Nucleus accumbens (tissue), 56 donors: Measurements from ENCODE around the gene FAHD2B.
"Not testable (repeated sequence)": the region's sequence is repeated elsewhere in the genome, so short reads cannot be mapped to it uniquely, and the experiment has no call there.

Source experiments
- DNase-seq, 56 donors: peaks; one replicate each; lab custom pipeline; 2025; lab: John Stamatoyannopoulos, UW

FAHD2B gene

DNA sequence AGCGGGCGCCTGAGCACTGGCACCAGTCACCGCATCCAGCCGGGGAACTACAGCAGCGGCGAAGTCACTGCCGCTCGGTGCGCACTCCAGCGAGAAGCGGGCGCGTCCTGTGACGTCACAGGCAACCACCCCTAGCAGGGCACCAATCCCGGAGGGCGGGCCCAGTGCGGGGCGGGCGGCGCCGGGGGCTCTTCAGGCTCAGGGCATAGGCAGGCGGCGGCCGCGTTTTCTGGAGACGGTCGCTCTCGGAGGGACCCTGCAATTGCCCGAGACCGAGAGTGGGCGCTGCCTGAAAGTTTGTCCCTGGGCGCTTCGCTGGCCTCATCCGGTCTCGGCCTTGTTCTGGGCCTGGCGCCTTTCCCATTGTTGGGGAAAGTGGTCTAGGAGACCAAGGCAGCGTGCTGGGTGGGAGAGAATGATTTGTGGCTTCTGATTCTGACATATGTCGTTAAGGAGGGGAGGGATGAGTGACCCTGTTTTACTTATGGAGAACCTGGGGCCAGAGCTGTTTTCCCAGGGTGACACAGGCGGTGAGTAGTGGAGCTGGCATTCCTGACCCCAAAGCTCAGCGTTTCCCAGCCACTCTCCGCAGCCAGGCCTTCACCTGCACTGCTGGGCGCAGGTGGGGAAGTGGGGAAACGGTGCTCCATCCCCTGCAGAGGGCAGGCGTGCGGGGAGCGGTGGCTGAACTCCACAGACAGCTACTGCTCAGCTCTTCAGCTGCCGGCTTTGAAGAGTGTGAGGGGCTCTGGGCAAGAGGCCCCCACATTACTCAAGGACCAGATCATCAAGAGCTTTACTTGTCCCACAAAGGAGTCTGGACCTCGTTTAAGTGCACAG, at the start of gene FAHD2B:
FAHD2B (minus strand) TSS at position 111 of the 840 bp plus-strand sequence. CDS start 3,176 bp downstream, outside the sequence.
- peak in 48 of 56 donors; percentile 16 to 90 (median 68) for DNase-seq

DNA sequence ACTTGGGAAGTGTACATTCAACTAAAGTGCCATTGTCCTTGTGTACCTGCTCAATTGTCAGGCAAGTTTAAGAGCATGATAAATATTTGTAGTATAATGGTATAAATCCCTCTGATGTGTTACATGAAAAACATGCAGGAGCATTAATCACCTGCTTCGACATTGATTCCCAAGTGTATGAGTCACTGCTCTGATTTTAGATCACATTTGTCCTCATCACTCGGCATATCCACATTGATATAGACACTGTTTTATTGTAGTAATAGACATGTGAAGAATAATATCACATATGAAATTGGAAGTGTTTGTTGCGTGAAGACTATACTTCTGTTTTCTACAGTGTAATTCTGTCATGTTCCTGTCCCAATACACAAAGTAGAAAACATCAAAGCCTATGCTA, 49.3 kb upstream of the FAHD2B start:
- not testable (repeated sequence) for DNase-seq

DNA sequence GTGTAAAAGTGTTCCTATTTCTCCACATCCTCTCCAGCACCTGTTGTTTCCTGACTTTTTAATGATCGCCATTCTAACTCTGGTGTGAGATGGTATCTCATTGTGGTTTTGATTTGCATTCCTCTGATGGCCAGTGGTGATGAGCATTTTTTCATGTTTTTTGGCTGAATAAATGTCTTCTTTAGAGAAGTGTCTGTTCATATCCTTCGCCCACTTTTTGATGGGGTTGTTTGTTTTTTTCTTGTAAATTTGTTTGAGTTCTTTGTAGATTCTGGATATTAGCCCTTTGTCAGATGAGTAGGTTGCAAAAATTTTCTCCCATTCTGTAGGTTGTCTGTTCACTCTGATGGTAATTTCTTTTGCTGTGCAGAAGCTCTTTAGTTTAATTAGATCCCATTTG, 34.4 kb upstream of the FAHD2B start:
- DNase-seq = not testable (repeated sequence)

DNA sequence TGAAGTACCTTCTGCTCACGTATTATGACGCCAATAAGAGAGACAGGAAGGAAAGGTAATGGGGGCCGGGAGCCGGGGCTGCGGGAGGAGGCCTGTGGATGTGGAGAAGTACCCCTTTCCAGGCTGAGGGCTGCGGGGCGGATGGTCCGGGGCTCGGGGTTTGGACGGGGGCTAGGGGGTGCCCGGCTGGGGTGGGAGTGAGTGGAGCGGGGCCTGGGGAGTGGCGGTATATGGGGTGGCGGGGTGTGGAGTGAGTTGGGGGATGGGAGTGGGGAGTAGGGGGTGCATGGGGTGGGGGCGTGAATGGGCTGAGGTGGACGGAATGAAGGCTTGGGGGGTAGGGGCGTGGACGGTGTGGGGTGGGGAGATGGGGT, 19.2 kb upstream of the FAHD2B start:
- not testable (repeated sequence) for DNase-seq

- DNase-seq = not testable (repeated sequence)
Observed at GRCh38 chr2:97113050-97113881, 18.6 kb upstream of the FAHD2B start, which contains the start of gene ANKRD36. ANKRD36 (plus strand) TSS chr2:97113153; CDS start chr2:97113740, 587 bp downstream.

DNA sequence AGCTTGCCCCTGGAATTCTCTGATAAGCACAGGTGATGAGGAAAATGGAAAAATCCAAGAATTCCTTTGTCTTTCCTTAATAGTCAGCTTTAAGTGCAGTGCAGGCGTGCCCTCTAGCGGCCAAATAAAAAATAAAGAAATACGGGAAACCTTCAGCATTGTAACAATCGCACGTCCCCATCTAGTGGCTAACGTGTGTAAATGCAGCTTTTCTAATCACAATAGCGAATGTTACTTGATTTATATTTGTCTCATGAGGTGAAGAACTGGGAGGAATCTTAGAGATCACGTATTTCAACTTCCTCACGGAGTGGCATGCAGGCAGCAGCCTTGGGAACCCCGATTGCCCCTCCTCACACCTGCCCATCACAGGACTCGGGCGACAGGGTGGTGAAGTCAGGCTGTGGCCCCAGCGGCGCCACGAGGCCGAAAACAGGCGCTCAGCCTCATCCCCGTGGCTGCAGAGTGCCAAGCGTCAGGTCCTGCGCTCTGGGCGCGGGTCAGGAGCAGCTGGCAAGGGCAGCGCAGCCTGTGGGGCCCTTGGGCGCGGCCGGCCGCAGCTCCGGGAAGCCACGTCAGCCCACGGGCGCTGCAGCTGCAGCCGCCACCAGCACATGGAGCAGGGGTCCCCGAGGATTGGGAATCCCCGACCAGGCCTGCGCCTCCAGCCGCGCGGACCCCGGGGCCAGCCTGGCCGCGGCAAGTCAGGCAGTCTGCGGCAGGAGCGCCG, 17.8 kb upstream of the FAHD2B start:
- DNase-seq = not testable (repeated sequence)

GRCh38 chr2:97111246-97111645, 16.6 kb upstream of the FAHD2B start:
- DNase-seq = not testable (repeated sequence)

DNA sequence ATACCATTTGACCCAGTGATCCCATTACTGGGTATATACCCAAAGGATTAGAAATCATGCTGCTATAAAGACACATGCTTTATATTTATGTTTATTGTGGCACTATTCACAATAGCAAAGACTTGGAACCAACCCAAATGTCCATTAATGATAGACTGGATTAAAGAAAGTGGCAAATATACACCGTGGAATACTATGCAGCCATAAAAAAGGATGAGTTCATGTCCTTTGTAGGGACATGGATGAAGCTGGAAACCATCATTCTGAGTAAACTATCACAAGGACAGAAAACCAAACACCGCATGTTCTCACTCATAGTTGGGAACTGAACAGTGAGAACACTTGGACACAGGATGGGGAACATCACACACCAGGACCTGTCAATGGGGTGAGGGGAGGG, 12.2 kb upstream of the FAHD2B start:
- not testable (repeated sequence) for DNase-seq

- DNase-seq = not testable (repeated sequence)
Observed at GRCh38 chr2:97098786-97099372, 4.2 kb upstream of the FAHD2B start.

DNA sequence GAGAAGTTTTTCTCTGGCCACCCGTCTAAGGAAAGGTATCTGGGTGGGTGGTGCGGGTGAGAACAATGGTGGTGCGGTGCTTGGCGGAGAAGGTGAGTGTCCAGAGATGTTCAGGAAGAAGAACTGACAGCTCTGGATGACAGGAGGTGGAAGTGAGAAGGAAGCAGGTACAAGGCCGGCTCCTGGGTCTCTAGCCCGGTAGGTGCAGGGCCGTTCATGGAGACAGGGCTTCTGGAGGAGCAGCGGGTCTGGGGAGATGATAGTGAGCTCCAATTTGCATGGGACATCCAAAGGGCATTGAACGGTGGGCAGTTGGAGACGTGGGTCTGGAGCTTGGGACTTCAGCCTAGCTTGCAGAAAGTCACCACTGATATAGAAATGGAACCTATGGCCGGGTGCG, 979 bp upstream of the FAHD2B start:
- no peak for DNase-seq

- not testable (repeated sequence) for DNase-seq
Observed at GRCh38 chr2:97093983-97094771, 505 bp downstream of the FAHD2B start.

DNA sequence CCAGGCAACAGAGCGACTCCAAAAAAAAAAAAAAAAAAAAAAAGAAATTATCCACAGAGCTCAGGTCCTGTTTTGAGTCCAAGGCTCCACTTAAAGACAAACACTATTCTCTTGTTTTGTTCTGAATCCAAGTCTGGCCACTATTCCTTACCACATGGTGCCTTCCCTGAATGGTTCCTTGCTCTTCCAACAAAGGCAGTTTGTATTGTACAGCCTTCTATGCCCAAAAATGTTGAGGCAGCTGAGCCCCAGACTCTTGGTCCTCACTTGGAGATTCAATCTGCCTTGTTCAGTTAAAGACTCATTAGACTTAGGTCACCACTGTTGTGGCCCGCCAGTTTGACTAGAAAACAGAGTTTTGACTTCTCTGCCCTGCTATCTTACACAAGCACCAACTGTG, 1.7 kb downstream of the FAHD2B start:
- not testable (repeated sequence) for DNase-seq

DNA sequence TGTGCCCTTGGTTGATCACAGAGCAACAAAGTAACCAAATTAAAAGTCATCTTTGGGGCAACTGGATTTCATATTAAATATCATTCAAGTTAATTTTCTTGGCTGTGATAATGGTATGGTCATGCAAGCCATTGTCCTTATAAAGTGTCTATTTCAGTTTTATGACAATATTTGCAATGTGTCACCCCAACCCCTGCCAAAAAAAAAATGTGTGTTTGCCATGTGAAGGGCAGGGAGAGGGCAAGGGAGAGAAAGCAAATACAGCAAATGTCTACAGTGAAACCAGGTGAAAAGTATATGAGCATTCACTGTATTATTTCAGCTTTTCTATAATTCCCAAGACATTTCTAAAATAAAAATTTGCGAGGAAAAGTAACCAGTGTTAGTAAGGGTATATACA, 6.0 kb downstream of the FAHD2B start:
- not testable (repeated sequence) for DNase-seq

GRCh38 chr2:97085093-97085492, 9.6 kb downstream of the FAHD2B start:
- not testable (repeated sequence) for DNase-seq

GRCh38 chr2:97083516-97083915, 11.2 kb downstream of the FAHD2B start:
- not testable (repeated sequence) for DNase-seq

DNA sequence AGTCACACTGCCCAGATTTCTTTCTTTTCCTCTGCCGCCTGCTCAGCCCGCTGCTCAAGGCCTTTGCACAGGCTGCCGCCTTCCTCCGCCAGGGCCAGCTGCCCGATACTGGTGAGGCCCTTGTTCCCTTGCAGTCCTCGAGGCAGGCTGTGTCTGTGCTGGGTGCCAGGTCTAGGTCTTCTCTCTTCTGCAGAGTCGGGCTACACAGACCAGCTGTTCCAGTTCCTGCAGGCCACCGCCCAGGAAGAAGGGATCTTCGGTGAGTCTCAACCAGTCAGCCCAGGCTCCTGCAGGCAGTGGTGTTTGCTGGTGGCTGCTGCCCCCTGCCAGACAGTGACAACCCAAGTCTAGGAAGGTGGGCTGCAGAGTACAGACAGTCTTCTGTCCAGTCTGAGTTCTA, 12.5 kb downstream of the FAHD2B start:
- not testable (repeated sequence) for DNase-seq

GRCh38 chr2:97080855-97081254, 13.8 kb downstream of the FAHD2B start:
- DNase-seq = not testable (repeated sequence)

- DNase-seq = not testable (repeated sequence)
Observed at GRCh38 chr2:97077213-97077612, 17.5 kb downstream of the FAHD2B start.

GRCh38 chr2:97070915-97071314, 23.8 kb downstream of the FAHD2B start:
- DNase-seq = not testable (repeated sequence)
